ENCODE results near the gene RAB29. TPM values are rescaled to one million over a fixed set of nuclear protein-coding genes. Genes with fewer than 3 reads are reported as not detected.

Gene RAB29
- total RNA-seq, 2 experiments from 2014 or later, result 11.7 to 11.8 TPM

DNA sequence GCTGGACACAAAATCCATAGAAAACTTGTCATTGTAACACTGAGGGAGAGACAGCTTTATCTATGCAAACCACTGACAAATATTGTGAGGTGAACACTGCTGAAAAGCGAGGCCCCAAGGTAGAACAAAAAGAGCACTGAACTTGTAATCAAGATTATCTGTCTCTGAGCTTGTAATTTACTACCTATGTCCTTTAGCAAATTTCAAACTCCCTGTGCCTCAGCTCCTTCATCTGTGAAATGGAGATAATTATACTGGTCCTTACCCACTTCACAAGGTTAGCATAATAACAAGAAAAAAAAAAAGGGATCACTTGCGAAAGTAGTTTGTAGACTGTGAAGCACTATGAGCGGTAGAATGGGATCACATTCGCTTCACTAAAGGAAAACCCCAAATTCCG lies 20.4 kb downstream of the RAB29 start:
- H3K36me3 Mint-ChIP-seq (ENCODE audit: low read depth), result peaks cover 5% of the 10 kb centered on the region
- H3K27me3 ChIP-seq (ENCODE audit: control insufficient read depth in 1 of 2, insufficient read depth in 2 of 2, low read length in 2 of 2), result no peaks in the 10 kb centered on the region
- no peaks in the 10 kb centered on the region for H3K27me3 Mint-ChIP-seq
- ChIA-PET CTCF (interaction anchor here (0.9 to 1.4 kb wide), 2 partner anchors 9 to 19 kb away, joined by 3 read pairs; no protein-coding TSS in a partner anchor), POLR2A (no interaction called here)
- H3K4me3 Mint-ChIP-seq, result no peak overlapping the region
- H3K36me3 ChIP-seq (ENCODE audit: insufficient read depth, low read length), result no peaks in the 10 kb centered on the region
- intact Hi-C loops (cut with DNase I, micrococcal nuclease), result loop anchor here in 1 of 2 experiments (5.0 kb wide), 2 partner anchors 92 to 123 kb away; partner anchors contain the start of gene ELK4
- peaks cover 4% of the 10 kb centered on the region for H3K4me1 Mint-ChIP-seq (ENCODE audit: low read depth)
- no peak overlapping the region for H3K4me3 ChIP-seq (ENCODE audit: low read length)
- no peaks in the 10 kb centered on the region for H3K9me3 ChIP-seq (ENCODE audit: control insufficient read depth in 1 of 2, insufficient read depth in 1 of 2, low read length in 2 of 2)
- H3K9me3 Mint-ChIP-seq, result no peaks in the 10 kb centered on the region
- ATAC-seq (ENCODE audit: poor library complexity), result no peak
- H3K27ac Mint-ChIP-seq, result no peak overlapping the region
- TF ChIP-seq CTCF (IDR thresholded peaks at IDR 0.05), result no peak
- H3K27ac ChIP-seq (ENCODE audit: low read depth in 1 of 2, low read length in 2 of 2), result no peak overlapping the region
- no peaks in the 10 kb centered on the region for H3K4me1 ChIP-seq (ENCODE audit: insufficient read depth, low read length)
- DNase-seq, result no peak

DNA sequence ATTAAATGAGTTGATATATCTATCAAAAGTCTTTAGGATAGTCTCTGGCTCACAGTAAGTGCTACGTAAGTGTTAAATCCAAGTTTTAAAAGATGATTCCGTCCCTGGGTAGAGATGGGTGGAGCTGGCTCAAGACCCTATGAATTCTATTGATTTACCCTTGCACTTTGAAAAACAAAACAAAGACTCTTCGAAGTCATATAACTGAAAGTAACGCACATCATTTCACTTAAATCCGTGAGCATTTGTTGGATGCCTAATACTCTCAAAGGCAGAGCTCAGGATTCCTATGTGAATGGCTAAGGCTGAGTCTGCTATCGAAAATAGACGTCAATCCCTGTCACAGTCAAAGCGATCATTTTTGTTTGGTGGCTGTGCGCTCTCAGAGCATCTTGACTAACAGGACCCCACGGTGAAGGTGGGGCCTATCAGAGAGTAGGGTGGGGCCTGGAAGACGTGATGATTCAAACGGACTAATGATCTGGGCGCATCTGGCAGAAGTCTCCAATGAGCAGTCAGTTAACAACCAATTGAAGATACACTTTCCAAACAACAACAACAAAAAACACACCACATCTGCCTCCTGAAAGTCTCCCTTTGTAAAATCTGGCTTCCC lies 24.1 kb downstream of the RAB29 start:
- no peak for TF ChIP-seq CTCF (IDR thresholded peaks at IDR 0.05)
- no peaks in the 10 kb centered on the region for H3K27me3 Mint-ChIP-seq
- H3K4me3 Mint-ChIP-seq, result peak overlapping the region; percentile 93
- Histone ChIP-seq H3K4me1 (ENCODE audit: insufficient read depth, low read length) (peaks cover 8% of the 10 kb centered on the region), H3K36me3 (ENCODE audit: insufficient read depth, low read length) (peaks cover 4% of the 10 kb centered on the region), H3K4me3 (ENCODE audit: low read length) (peak overlapping the region; percentile 71), H3K27me3 (ENCODE audit: control insufficient read depth in 1 of 2, insufficient read depth in 2 of 2, low read length in 2 of 2) (no peaks in the 10 kb centered on the region), H3K9me3 (ENCODE audit: control insufficient read depth in 1 of 2, insufficient read depth in 1 of 2, low read length in 2 of 2) (no peaks in the 10 kb centered on the region), H3K27ac (ENCODE audit: low read depth in 1 of 2, low read length in 2 of 2) (no peak overlapping the region)
- intact Hi-C loops (cut with DNase I, micrococcal nuclease), result loop anchor here in 1 of 2 experiments (5.0 kb wide), 2 partner anchors 96 to 119 kb away; partner anchors contain the start of gene ELK4
- peak overlapping the region; percentile 93 for H3K27ac Mint-ChIP-seq
- CTCF ChIA-PET, result no interaction called here
- peaks cover 33% of the 10 kb centered on the region for H3K4me1 Mint-ChIP-seq (ENCODE audit: low read depth)
- H3K9me3 Mint-ChIP-seq, result no peaks in the 10 kb centered on the region
- POLR2A ChIA-PET, result interaction anchor here (1.0 to 4.0 kb wide), 3 partner anchors 23 to 431 kb away, joined by 3 to 140 read pairs (median 3); partner anchors contain the start of gene RAB29
- peaks cover 14% of the 10 kb centered on the region for H3K36me3 Mint-ChIP-seq (ENCODE audit: low read depth)
- ATAC-seq (ENCODE audit: poor library complexity) (no peak), DNase-seq (peak in 2 of 14 experiments; percentile 25 to 54)

DNA sequence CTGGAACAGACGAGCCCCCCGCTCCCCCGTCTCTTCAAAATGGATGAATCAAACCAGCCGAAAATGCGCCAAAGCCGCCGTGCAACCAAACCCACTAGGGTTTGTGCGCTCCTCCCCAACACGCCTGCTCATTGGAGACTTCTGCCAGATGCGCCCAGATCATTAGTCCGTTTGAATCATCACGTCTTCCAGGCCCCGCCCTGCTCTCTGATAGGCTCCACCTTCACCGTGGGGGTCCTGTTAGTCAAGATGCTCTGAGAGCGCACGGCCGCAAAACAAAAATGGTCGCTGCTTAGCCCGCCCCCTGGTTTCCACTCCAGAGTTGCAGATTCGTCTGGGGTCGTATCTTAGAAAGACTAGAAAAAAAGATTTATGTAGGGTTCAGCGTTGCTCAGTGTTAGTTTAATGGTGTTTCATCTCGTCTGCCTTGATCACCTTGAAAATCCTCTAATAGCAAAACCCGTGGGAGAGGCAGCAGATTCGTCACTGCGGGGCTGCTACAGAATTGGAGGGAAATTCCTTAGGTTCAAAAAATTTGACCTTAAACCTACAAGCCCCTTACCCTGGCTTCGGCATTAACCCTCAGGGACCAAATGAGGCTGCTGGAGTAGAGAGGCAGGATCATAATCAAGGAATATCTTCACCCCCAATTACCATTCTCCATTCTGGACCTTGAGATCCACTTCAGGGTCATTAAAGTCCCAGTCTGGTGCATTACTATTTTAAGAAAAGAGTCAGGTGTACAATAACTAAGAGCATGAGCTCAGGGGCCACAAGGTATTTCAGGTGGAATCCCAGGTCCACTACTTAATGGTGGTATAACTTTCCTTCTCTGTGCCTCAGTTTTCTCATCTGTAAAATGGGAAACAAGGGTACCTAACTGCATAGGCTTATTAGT lies 24.9 kb downstream of the RAB29 start, which contains the start of gene NUCKS1:
Gene NUCKS1 (minus strand): TSS at position 45 of the 898 bp plus-strand sequence. CDS start 209 bp downstream, outside the sequence.
- intact Hi-C loops (cut with DNase I, micrococcal nuclease), result loop anchor here (1.0 to 5.0 kb wide), 5 partner anchors 21 to 118 kb away; partner anchors contain the start of genes RAB29 (in 2 of the 2), ELK4 (in 1 of the 2) and SLC41A1 (in 1 of the 2)
- Mint-ChIP-seq H3K4me1 (ENCODE audit: low read depth) (peaks cover 39% of the 10 kb centered on the region), H3K36me3 (ENCODE audit: low read depth) (peaks cover 14% of the 10 kb centered on the region), H3K27ac (peak within 1 kb of the TSS; percentile 93), H3K4me3 (peak within 1 kb of the TSS; percentile 99), H3K9me3 (no peaks in the 10 kb centered on the region), H3K27me3 (no peaks in the 10 kb centered on the region)
- Histone ChIP-seq H3K9me3 (ENCODE audit: control insufficient read depth in 1 of 2, insufficient read depth in 1 of 2, low read length in 2 of 2) (no peaks in the 10 kb centered on the region), H3K4me1 (ENCODE audit: insufficient read depth, low read length) (peaks cover 8% of the 10 kb centered on the region), H3K4me3 (ENCODE audit: low read length) (peak within 1 kb of the TSS; percentile 71), H3K27ac (ENCODE audit: low read depth in 1 of 2, low read length in 2 of 2) (peak within 1 kb of the TSS; percentile 75 to 80), H3K36me3 (ENCODE audit: insufficient read depth, low read length) (peaks cover 4% of the 10 kb centered on the region), H3K27me3 (ENCODE audit: control insufficient read depth in 1 of 2, insufficient read depth in 2 of 2, low read length in 2 of 2) (no peaks in the 10 kb centered on the region)
- CTCF ChIA-PET, result interaction anchor here (1.0 kb wide), 1 partner anchor 60 kb away, joined by 3 read pairs; no protein-coding TSS in a partner anchor
- peak; percentile 93 to 99 (median 96) for DNase-seq
- peak; percentile 79 for ATAC-seq (ENCODE audit: poor library complexity)
- POLR2A ChIA-PET, result interaction anchor here (0.7 to 4.0 kb wide), 21 partner anchors 8 to 1352 kb away, joined by 3 to 140 read pairs (median 4); partner anchors contain the start of genes ELK4, PM20D1 and RAB29
- no peak for TF ChIP-seq CTCF (IDR thresholded peaks at IDR 0.05)

Measured in CD4-positive, alpha-beta T cell (primary cell).